ENCODE results near the gene KPNA6.

GRCh38 chr1:32199717-32200072 is 91.8 kb downstream of the KPNA6 start:
- TF ChIP-seq EZH2 (IDR thresholded peaks at IDR 0.05; ENCODE audit: borderline replicate concordance, insufficient read depth, low read length, poor library complexity, severe bottlenecking) (no peak), CTCF (IDR thresholded peaks at IDR 0.05; ENCODE audit: poor library complexity, severe bottlenecking) (no peak), RAD21 (conservative IDR thresholded peaks at IDR 0.05) (no peak), TAF1 (IDR thresholded peaks at IDR 0.05; ENCODE audit: low read depth) (no peak), POLR2AphosphoS5 (IDR thresholded peaks at IDR 0.05) (no peak), EP300 (conservative IDR thresholded peaks at IDR 0.05; ENCODE audit: poor library complexity, severe bottlenecking) (no peak)

Data from neural cell (in vitro differentiated cells).